Fibroblast of pulmonary artery (primary cell): ENCODE results near the gene SLC2A11.
A peak's percentile ranks its signal among the peaks of the same experiment; 100 is the strongest.

Source experiments
- DNase-seq: peaks from one replicate; pipeline ENCODE4 v3.0.0-alpha.2; 2010; ENCODE audit warnings: low read depth
- H3K4me3 ChIP-seq: replicated peaks from 2 replicates; pipeline ENCODE4 v1.5.1; 2011; ENCODE audit warnings: low read depth, mild to moderate bottlenecking, control low read depth, low read length, moderate library complexity
- CTCF ChIP-seq: IDR thresholded peaks from 2 replicates; pipeline ENCODE4 v1.5.1; 2011; ENCODE audit warnings: mild to moderate bottlenecking, control low read depth, low read length, inconsistent platforms; ENCODE audit errors: missing control alignments

SLC2A11 gene

DNA sequence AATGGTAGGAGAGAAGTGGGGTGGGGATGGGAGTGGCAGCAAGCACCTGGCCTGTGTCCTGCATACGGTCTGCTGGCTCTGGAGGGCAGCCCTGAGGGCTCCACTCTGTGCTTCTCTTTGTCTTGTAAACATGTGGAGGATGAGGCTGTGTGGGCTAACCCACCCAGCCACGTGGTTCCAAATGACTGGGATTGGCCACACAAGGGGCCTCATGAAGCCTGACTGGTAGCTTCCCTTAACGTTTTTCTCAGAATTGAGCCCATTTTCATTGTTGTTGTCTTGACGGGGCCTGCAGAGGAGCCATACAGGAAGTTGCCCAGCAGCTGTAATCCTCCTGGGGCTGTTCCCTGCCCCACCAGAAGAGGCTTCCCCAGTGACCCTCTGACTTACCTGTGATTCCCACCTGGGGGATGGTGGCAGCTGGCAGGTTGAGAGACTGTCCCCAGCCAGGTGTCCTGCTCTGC is 36.9 kb upstream of the SLC2A11 start:
- no peak for TF ChIP-seq CTCF
- no peak overlapping the region for H3K4me3 ChIP-seq
- no peak for DNase-seq

DNA sequence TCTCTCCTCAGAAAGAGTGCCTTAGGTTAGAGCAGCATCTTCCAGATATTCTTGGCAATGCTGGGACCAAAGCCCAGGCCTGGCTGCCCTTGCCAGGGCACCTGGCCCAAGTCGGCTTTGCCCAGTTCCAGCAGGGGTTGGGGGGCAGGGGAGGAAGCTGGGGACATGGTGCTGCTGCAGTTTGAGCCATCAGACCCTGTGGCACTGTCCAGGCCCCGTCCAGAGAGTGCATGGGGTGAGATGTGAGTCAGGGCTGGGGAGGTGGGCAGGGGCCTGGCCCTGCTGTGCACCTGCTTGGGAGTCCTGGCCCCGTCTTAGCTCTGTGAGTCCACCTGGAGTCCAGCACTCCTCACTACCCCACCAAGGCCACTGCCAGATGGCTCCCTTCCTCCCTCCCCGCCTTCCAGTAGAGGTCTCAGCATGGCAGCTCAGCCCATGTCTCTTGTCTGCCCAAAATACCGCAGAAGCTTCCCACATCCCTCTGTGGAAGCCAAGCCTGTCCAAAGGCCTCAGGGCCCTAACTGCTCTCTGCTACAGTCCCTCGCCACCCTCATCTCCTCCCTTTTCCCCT is 35.5 kb upstream of the SLC2A11 start:
- TF ChIP-seq CTCF = no peak
- no peak overlapping the region for H3K4me3 ChIP-seq
- DNase-seq = no peak

GRCh38 chr22:23823331-23823791 is 34.3 kb upstream of the SLC2A11 start:
- TF ChIP-seq CTCF = no peak
- H3K4me3 ChIP-seq = no peak overlapping the region
- peak; percentile 20 for DNase-seq

GRCh38 chr22:23824476-23825245 is 33.0 kb upstream of the SLC2A11 start:
- no peak for TF ChIP-seq CTCF
- no peak for DNase-seq

DNA sequence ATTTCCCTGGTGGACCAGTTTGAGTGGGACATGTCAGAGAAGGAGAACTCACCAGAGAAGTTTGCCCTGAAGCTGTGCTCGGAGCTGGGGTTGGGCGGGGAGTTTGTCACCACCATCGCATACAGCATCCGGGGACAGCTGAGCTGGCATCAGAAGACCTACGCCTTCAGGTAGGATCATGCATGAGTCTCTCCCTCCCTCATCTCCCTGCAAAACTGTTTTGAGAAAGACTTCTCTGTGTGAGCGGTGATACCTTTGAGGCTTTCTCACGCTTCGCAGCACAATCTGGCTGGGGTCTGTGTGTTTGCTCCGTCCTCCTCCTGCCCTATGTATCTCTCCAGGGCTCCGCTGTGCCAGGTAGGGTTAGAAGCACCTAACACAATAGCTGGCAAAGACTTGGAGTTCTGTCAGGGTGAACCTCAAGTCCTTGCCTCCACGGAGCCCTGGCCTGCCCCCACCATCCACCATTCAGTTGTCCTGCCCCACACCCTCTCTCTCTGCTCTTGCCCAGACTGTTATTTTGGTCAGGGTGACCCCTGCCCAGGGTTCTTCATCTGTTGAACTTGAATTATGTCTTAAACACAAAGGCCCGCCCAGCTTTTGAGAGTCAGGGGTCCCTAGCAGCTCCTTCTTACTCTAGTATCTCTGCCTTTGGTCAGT is 32.3 kb upstream of the SLC2A11 start:
- no peak overlapping the region for H3K4me3 ChIP-seq
- TF ChIP-seq CTCF = no peak
- DNase-seq = no peak

More at GRCh38 chr22:23824476-23825245, 33.0 kb upstream of the SLC2A11 start:
- no peak overlapping the region for H3K4me3 ChIP-seq

DNA sequence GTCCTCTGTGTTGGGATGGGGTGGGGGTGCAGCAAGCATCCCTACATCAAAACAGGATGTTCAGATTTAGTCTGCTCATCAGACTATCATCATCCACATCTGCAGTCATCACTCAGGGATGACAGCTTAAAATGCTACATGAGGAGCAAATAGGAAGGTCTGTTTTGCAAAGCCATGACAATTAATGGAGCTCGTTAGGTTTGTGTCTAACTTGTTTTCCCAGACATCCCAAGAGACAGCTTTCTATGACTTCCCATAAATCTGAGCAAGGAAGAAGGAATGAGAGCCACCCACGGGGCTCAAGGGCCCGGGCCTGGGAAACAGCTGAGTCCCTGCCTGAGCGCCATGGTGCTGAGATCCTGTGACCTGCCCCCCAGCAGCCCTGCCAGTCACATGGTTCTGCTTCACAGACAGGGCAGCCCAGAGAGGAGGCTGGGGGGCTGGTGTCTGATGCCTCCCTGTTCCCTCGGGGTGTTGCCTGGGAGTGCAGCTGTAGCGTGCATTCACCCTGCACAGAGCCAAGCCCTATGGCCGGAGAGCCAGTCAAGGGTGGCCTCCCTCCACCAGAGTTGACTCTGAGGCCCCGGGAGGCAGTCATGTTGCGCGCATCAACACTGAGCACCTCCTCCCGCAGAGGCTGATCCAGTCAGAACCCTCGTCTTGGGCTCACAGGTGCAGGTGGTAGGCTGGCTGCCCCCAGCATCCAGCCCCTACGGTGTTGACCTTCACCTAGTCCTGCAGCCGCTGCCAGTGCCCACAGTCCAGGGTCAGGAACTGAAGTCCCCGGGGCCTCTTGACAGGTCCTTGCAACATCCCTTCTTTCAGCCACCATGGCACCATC is 30.9 kb upstream of the SLC2A11 start:
- H3K4me3 ChIP-seq = no peak overlapping the region
- DNase-seq = no peak
- TF ChIP-seq CTCF = no peak
